Upper lobe of left lung (tissue), 4 donors: Measurements from ENCODE around the gene CCNQ.

ENCODE experiments used
- CTCF ChIP-seq, 6 experiments: fragments of 450-650 bp in 4 of 6; fragments of 200-600 bp in 2 of 6; sonication (generic) in 2 of 6; IDR thresholded peaks; one replicate each; pipeline ENCODE4 v1.5.1; 2016 to 2019; ENCODE audit warnings: antibody characterized with exemption in 6 of 6
- EP300 ChIP-seq, 4 donors: sonication (generic); formaldehyde crosslinking; IDR thresholded peaks; one replicate each; pipeline ENCODE4 v1.5.1; 2017; ENCODE audit warnings: antibody characterized with exemption in 4 of 4, control low read depth in 2 of 4
- POLR2A ChIP-seq, 4 donors: fragments of 450-650 bp; IDR thresholded peaks; one replicate each; pipeline ENCODE4 v1.5.1; 2016 to 2017; ENCODE audit warnings: antibody characterized with exemption in 4 of 4, mild to moderate bottlenecking in 2 of 4

DNA sequence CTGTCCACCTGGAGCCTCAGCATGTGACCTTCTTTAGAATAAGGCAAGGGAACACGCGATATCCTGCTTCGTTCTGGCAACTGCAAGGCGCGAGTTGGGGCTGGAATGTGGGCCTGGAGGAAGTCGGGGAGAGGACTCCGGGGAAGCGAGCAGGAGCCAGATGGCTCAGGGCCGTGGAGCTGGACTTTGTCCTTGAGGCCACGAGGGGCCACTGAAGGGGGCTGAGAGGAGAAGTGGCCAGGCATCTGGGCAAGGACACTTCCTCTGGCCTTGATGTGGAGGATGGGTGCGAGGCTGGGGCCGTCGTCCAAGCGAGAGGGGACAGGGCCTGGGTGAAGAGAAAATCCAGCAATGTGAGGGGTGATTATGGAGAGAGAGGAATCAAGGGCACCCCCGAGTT lies 35.9 kb upstream of the CCNQ start:
- no peak for TF ChIP-seq POLR2A (IDR thresholded peaks at IDR 0.05)
- TF ChIP-seq EP300 (IDR thresholded peaks at IDR 0.05): no peak
- TF ChIP-seq CTCF (IDR thresholded peaks at IDR 0.05): no peak
